ENCODE results near the gene LDLRAD3.

GRCh38 chr11:36254713-36255112 lies 310.9 kb downstream of the LDLRAD3 start:
- TF ChIP-seq POLR2A (IDR thresholded peaks at IDR 0.05; ENCODE audit: low read length) (no peak), GATA1 (IDR thresholded peaks at IDR 0.05; ENCODE audit: low read depth, low read length) (no peak)

All from erythroblast (primary cell).